HG03060 (cell line): ENCODE measurements around the gene PKIG.

Experiments used
- ATAC-seq: cut with Tn5 transposase; IDR thresholded peaks from one replicate; pipeline ENCODE4 v1.9.1; 2021; ENCODE audit warnings: low read depth, moderate number of reproducible peaks; ENCODE audit not compliant: unreplicated experiment

The PKIG gene

DNA sequence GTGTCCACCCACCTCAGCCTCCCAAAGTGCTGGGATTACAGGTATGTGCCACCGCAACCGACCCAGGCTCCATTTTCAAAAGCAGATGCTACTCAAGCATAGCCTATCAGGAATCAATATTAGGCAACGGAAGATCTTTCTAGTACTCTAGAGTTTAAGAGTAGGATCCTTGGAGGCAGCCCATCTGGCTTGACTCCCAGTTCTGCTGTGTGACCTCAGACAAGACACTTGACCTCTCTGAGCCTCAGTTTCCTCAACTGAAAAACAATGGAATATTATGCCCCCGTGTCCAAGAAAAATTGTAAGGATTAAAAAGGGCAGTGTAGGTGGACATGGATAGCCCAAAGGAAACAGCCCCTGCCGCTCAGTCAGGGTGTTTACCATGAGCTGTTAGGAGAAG, 54.7 kb downstream of the PKIG start:
- ATAC-seq: no peak

- no peak for ATAC-seq
These were observed 55.4 kb downstream of the PKIG start for GRCh38 chr20:44637522-44638372.

GRCh38 chr20:44640522-44640921, 58.1 kb downstream of the PKIG start:
- ATAC-seq: no peak

DNA sequence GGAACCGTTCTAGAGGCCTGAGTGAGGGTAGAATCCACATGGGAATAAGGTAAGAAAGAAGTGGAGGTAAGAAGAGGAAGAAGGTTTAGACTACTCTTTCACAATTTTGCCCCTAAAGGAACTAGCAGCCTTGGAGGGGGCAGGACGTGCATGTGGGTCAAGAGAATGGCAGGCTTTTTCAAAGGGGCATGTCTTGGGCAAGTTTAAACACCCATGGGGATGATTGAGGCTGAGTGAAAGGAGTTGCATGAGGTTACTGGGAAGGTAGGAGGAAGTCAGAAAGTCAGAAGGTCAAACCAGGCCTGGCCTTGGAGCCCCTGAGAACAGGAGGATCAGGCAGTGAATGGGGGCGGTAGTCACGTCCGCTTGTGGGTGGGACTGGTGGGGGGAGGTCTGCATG, 58.9 kb downstream of the PKIG start:
- ATAC-seq: no peak

GRCh38 chr20:44642203-44643153, 60.1 kb downstream of the PKIG start:
- no peak for ATAC-seq

- ATAC-seq: no peak
These were observed 60.8 kb downstream of the PKIG start for GRCh38 chr20:44643154-44643519.

GRCh38 chr20:44643596-44644229, 61.3 kb downstream of the PKIG start:
- ATAC-seq: no peak

DNA sequence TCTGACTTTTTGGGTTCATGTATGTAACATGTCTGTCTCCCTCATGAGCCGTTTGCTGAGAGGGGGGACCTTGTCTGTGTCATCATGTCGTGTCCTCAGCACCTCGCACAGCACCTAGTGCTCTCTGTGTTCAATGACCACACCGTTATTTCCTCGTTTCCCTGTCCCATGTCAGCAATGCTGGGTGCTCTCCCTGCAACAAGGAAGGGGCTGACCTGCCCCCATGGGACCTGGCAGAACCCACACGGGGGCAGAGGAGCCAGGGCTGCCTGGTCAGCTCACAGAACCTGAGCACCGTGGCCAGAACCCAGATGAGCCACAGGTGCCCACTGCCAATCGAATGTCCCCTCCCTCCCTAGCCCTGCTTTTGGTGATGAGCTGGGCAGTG, 61.8 kb downstream of the PKIG start:
- no peak for ATAC-seq

GRCh38 chr20:44644667-44645131, 62.3 kb downstream of the PKIG start:
- ATAC-seq: no peak

GRCh38 chr20:44646023-44646640, 63.8 kb downstream of the PKIG start:
- no peak for ATAC-seq

DNA sequence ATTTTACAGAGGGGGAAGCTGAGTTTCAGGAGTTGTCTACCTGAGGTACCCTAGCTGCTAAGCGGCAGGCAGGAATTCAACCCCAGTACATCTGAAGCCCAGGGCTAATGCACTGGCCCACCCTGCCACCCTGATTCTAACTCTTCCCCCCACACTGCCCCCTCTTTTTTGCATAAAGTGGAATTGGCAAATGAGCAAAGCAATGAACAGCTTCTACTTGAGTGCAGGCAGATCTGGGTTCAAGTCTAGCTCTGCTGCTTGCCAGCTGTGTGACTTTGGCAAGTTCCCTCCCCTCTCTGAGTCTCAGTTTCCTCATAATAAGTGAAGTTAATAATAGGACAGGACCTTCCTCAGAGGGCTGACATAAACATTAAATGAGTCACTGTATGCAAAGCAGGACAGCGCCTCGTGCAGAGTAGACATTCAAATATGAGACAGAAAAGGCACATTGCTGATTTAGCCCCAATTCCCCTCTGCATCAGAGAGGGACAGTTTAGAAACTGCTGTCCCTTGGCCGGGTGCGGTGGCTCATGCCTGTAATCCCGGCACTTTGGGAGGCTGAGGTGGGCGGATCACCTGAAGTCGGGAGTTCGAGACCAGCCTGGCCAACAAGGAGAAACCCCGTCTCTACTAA, 64.4 kb downstream of the PKIG start:
- peak; percentile 53 for ATAC-seq

DNA sequence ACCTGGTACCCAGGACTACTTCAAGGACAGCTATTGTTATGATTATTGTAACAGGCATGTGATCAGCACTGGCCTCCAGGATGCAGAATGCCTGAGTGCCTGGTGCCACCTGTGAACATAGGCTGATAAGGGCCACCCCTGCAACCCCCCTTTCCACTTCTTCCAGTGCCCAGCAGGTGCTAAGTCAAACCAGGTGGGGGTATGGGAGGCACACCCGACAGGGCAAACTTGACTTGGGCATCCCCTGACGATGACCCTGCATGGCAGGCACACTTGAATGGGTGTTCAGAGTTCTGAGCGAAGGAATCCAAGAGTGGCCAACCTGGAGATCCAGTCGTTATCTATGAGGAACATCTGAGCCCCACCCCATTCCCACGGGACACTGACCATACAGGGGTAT, 65.7 kb downstream of the PKIG start:
- ATAC-seq: no peak

DNA sequence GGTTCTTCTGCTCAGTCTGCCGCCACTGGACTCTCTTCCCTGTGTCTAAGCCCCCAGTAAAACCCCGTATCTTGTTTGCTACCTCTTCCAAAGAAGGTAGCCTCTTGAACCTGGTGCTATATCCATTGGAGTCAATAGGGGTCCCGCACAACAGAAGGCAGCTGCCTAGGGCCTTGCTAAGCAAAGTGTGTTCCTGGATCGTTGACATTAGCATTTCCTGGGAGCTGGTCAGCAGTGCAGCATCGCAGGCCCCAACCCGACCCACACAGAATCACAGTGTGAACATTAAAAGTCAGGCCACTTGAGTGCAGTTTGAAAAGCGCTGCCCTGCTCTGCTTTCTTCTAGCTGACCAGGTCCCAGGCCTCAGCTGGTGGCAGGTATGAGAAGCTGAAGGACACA, 66.2 kb downstream of the PKIG start:
- ATAC-seq: no peak

- no peak for ATAC-seq
These were observed 66.7 kb downstream of the PKIG start for GRCh38 chr20:44649126-44649525.

DNA sequence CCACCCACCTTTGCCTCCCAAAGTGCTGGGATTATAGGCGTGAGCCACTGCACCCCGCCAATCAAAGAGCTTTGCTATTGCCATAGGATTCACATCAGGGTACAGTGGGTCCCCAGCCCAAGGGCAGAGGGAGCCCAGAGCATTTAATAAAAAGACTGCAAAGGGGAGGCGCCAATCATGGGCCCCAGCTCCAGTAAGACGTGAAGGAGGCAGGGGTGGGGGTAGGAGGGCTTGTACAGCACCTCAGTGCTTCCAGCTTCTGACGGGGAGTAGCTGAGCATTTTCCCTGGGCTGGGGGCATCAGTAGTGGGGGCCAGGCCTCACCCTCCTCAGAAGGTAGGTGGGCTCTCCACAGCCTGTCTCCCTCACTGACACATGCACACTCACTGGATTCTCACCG, 67.6 kb downstream of the PKIG start:
- ATAC-seq: no peak

DNA sequence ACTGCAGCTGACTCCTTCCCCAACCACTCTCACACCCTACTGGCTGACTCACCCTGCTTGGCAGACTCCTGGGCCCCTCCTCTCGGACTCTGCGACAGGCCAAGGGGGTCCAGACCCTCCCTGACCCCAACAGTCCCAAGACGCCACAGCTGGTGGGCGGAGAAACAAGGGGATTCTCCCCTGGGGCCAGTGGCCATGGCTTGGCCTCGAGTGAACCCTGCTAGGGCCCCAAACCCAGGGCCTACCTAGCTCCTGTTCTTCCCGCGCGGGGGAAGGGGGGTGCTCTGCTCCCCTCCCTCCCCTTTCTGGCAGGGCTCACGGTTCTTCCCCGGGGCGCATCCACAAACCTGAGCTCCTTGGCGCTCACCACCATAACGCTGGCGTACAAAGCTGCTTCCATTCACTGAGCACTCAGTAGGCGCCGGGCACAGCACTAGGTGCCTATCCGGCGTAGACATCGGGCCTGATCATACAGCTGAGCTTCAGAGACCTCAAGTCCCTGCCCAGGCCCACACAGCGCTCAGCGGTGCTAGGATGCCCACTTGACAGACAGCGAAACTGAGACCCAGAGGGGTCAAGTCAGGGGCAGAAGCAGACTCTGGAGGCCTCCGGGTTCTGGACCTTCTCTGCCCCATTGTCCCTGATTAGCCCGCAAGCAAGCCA, 68.5 kb downstream of the PKIG start:
- no peak for ATAC-seq

DNA sequence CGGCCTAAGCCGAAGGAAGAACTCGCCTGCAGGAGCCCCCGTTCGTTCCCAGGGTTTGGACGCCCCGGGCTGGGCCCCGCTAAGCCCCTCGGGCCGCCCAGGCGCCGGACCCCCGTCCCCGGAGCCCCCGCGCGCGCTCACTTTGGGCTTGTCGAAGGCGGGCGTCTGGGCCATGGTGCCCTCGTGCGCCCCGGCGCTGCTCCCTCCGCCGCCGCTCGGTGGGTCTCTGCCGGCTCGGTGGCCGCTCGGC, 69.0 kb downstream of the PKIG start:
- no peak for ATAC-seq

- no peak for ATAC-seq
These were observed 69.5 kb downstream of the PKIG start, which contains the start of gene ADA for GRCh38 chr20:44651684-44652423. Gene ADA (minus strand): TSS chr20:44651699. CDS start chr20:44651607, 92 bp downstream.

GRCh38 chr20:44653546-44653945, 71.2 kb downstream of the PKIG start:
- no peak for ATAC-seq
